Activated B cell treated with CpG ODN at 0.5 μM for 24 hours (primary cell): ENCODE data around the gene NTHL1. TPM values are rescaled to one million over a fixed set of nuclear protein-coding genes. Genes with fewer than 3 reads are reported as not detected.

Experiments
- ATAC-seq: fragments of 200-7000 bp; cut with Tn5 transposase; one replicate; pipeline ENCODE4 v1.10.0; 2021; ENCODE audit warnings: low read depth, mild to moderate bottlenecking, moderate library complexity
- CTCF ChIA-PET: fragments of 350-600 bp; sonication (Branson Sonifier 250); formaldehyde crosslinking; loops from one replicate; lab custom pipeline; 2021; ENCODE audit warnings: antibody characterized with exemption; lab: Charles Lee
- POLR2A ChIA-PET: fragments of 350-600 bp; sonication (Branson Sonifier 250); formaldehyde crosslinking; loops from one replicate; lab custom pipeline; 2021; ENCODE audit warnings: antibody characterized with exemption; lab: Charles Lee
- DNase-seq: peaks from one replicate; pipeline ENCODE4 v3.0.0; 2022
- H3K27ac Mint-ChIP-seq: one replicate; pipeline ENCODE4 v1.8.0; 2020; ENCODE audit warnings: mixed read lengths
- H3K27me3 Mint-ChIP-seq: one replicate; pipeline ENCODE4 v1.8.0; 2021; ENCODE audit warnings: mixed read lengths
- H3K36me3 Mint-ChIP-seq: one replicate; pipeline ENCODE4 v1.8.0; 2021; ENCODE audit warnings: low read depth, mixed read lengths
- H3K4me1 Mint-ChIP-seq: one replicate; pipeline ENCODE4 v1.8.0; 2021; ENCODE audit warnings: mixed read lengths
- H3K4me3 Mint-ChIP-seq: one replicate; pipeline ENCODE4 v1.8.0; 2020; ENCODE audit warnings: mild to moderate bottlenecking, mixed read lengths
- H3K9me3 Mint-ChIP-seq: one replicate; pipeline ENCODE4 v1.8.0; 2020; ENCODE audit warnings: mixed read lengths
- intact Hi-C: fragments of 100-400 bp; cut with micrococcal nuclease; formaldehyde crosslinking; loops from one replicate; pipeline ENCODE4 v1.15.1; 2024
- total RNA-seq: library from RNA; stranded (reverse); gene quantifications from 2 replicates; pipeline ENCODE4 v1.2.3, GENCODE V29; 2022
- TF ChIP-seq, protein P1 (sequence below): fragments of 200-600 bp; IDR thresholded peaks from one replicate; pipeline ENCODE4 v1.8.0; 2022; ENCODE audit warnings: antibody characterized with exemption, mild to moderate bottlenecking

NTHL1 gene
- total RNA-seq, 1 donor from 2014 or later, result 10.5 TPM

DNA sequence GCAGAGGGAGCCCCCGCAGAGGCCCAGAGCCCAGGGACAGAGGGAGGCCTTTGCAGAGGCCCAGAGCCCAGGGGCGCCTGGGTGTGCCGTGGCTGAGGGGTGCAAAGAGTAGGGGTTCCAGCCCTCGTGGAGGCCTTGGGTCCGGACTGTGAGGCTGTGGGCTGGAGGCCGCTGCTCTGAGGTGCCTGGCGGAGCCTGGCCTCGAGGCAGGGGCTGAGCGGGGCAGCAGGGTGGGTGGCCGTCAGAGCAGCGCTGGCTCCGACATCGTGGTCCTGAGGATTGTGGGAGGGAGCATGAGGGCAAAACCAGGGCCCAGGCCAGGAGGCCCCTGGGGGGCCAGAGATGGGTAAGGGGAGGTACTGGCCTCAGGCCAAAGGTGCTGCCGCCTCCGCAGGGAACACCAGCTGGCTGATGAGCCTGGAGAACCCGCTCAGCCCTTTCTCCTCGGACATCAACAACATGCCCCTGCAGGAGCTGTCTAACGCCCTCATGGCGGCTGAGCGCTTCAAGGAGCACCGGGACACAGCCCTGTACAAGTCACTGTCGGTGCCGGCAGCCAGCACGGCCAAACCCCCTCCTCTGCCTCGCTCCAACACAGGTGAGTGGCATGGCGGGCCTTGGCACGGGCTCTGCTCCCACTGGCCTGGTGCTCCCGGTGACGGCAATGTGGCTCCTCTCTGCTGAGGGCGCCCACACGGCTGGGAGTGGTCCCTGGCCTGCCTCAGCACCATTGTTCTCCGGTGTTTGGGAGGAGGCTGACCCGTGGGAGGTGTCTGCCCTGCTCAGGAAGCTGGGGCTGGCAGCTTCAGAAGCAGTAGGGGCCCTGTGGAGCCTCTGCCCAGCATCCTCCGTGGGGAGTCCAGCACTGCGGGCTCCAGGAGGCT, 33.8 kb upstream of the NTHL1 start:
- TF ChIP-seq, protein P1, sequence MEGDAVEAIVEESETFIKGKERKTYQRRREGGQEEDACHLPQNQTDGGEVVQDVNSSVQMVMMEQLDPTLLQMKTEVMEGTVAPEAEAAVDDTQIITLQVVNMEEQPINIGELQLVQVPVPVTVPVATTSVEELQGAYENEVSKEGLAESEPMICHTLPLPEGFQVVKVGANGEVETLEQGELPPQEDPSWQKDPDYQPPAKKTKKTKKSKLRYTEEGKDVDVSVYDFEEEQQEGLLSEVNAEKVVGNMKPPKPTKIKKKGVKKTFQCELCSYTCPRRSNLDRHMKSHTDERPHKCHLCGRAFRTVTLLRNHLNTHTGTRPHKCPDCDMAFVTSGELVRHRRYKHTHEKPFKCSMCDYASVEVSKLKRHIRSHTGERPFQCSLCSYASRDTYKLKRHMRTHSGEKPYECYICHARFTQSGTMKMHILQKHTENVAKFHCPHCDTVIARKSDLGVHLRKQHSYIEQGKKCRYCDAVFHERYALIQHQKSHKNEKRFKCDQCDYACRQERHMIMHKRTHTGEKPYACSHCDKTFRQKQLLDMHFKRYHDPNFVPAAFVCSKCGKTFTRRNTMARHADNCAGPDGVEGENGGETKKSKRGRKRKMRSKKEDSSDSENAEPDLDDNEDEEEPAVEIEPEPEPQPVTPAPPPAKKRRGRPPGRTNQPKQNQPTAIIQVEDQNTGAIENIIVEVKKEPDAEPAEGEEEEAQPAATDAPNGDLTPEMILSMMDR, result no peak
- ATAC-seq (no peak), DNase-seq (no peak)
- H3K36me3 Mint-ChIP-seq, result peaks cover 42% of the 10 kb centered on the region
- no peak overlapping the region for H3K27ac Mint-ChIP-seq
- no peaks in the 10 kb centered on the region for H3K27me3 Mint-ChIP-seq
- ChIA-PET CTCF (no interaction called here), POLR2A (no interaction called here)
- intact Hi-C loops, result no loop called here
- H3K9me3 Mint-ChIP-seq, result no peaks in the 10 kb centered on the region
- no peak overlapping the region for H3K4me3 Mint-ChIP-seq
- no peaks in the 10 kb centered on the region for H3K4me1 Mint-ChIP-seq

DNA sequence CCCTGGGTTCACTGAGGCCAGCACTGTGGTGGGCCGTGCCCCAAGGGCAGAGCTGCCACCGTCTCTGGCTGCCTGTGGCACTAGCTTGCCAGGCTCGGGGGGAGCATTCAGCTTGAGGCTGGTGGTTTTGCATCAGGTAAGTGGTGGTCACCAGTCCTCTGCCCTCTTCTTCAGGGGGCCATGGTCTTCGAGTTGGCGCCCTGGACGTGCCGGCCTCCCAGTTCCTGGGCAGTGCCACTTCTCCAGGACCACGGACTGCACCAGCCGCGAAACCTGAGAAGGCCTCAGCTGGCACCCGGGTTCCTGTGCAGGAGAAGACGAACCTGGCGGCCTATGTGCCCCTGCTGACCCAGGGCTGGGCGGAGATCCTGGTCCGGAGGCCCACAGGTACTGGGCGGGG, 32.4 kb upstream of the NTHL1 start:
- DNase-seq (no peak), ATAC-seq (no peak)
- TF ChIP-seq, protein P1, result no peak
- no peaks in the 10 kb centered on the region for H3K9me3 Mint-ChIP-seq
- CTCF ChIA-PET, result no interaction called here
- POLR2A ChIA-PET, result no interaction called here
- intact Hi-C loops, result no loop called here
- peaks cover 44% of the 10 kb centered on the region for H3K36me3 Mint-ChIP-seq
- no peaks in the 10 kb centered on the region for H3K27me3 Mint-ChIP-seq
- no peak overlapping the region for H3K4me3 Mint-ChIP-seq
- no peaks in the 10 kb centered on the region for H3K4me1 Mint-ChIP-seq
- no peak overlapping the region for H3K27ac Mint-ChIP-seq

DNA sequence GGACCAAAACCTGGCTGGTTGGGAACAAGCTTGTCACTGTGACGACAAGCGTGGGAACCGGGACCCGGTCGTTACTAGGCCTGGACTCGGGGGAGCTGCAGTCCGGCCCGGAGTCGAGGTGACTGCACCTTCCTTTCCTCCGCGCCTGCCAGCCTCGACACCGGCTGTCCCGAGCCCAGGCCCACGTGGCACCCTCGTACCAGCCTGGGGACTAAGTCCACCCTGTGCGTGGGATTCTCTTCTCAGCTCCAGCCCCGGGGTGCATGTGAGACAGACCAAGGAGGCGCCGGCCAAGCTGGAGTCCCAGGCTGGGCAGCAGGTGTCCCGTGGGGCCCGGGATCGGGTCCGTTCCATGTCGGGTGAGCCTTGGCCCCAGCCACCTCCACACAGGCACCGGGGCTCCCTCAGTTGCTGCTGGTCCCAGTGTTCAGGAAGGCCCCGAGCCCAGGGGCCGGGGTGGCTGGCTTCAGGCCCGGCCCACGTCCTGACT, 31.7 kb upstream of the NTHL1 start:
- TF ChIP-seq, protein P1, result no peak
- no peaks in the 10 kb centered on the region for H3K4me1 Mint-ChIP-seq
- POLR2A ChIA-PET, result no interaction called here
- no peak for ATAC-seq
- no peaks in the 10 kb centered on the region for H3K27me3 Mint-ChIP-seq
- H3K4me3 Mint-ChIP-seq, result no peak overlapping the region
- DNase-seq, result no peak
- intact Hi-C loops, result no loop called here
- H3K27ac Mint-ChIP-seq, result no peak overlapping the region
- CTCF ChIA-PET, result no interaction called here
- H3K36me3 Mint-ChIP-seq, result peaks cover 47% of the 10 kb centered on the region
- H3K9me3 Mint-ChIP-seq, result no peaks in the 10 kb centered on the region

DNA sequence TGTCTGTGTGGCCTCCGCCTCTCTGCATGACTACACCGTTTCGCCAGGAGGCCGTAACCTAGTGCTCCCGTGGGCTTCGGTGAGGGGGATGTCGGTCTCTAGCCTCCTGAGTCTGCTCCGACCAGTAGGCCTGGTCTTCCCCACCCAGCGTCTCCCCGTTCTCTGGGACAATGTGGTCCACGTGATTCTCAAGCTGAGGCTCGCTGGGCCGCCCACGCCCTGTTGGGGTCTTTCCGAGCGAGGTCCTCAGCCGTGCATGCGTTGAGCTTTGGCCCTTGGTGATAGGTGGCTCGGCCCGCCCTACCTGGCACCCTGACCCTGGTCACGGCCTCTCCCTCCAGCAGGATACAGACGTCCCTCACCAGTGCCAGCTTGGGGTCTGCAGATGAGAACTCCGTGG, 31.1 kb upstream of the NTHL1 start:
- Mint-ChIP-seq H3K36me3 (peaks cover 50% of the 10 kb centered on the region), H3K27ac (no peak overlapping the region), H3K27me3 (no peaks in the 10 kb centered on the region), H3K4me1 (no peaks in the 10 kb centered on the region), H3K9me3 (no peaks in the 10 kb centered on the region), H3K4me3 (no peak overlapping the region)
- CTCF ChIA-PET, result no interaction called here
- ATAC-seq, result no peak
- TF ChIP-seq, protein P1, result no peak
- DNase-seq, result no peak
- POLR2A ChIA-PET, result no interaction called here
- intact Hi-C loops, result no loop called here

DNA sequence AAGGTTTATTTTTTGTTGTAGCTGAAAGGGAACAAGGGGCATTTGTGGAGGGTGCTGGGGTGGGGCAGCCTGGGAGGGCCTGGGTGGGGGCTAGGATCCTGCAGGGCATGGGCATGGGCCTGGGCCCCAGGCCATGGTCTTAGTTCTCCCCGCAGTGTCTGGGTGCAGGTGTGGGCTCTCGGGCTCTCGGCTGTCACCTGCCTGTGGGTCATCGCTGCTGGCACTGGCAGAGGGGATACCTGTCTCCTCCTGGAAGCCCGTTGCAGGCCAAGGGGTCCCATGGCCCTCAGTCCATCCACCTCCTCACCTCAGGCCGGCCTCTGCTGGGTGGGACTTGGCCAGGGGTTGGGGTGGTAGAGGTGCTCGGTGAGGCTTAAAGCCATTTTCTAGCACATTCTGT, 30.5 kb upstream of the NTHL1 start:
- intact Hi-C loops, result no loop called here
- no peaks in the 10 kb centered on the region for H3K9me3 Mint-ChIP-seq
- H3K4me3 Mint-ChIP-seq, result no peak overlapping the region
- H3K27me3 Mint-ChIP-seq, result no peaks in the 10 kb centered on the region
- peaks cover 53% of the 10 kb centered on the region for H3K36me3 Mint-ChIP-seq
- H3K27ac Mint-ChIP-seq, result no peak overlapping the region
- no peak for DNase-seq
- H3K4me1 Mint-ChIP-seq, result no peaks in the 10 kb centered on the region
- no peak for ATAC-seq
- POLR2A ChIA-PET, result no interaction called here
- TF ChIP-seq, protein P1, result no peak
- CTCF ChIA-PET, result no interaction called here
